Sigmoid colon (tissue), 7 donors: ENCODE results near the gene RARRES2. TPM values are rescaled to one million over a fixed set of nuclear protein-coding genes. Genes with fewer than 3 reads are reported as not detected.

Source experiments
- DNase-seq: peaks from one replicate; pipeline ENCODE4 v3.0.0-alpha.2; 2019
- H3K27ac ChIP-seq, 4 donors: fragments of 200-600 bp; sonication (generic); one replicate each; pipeline ENCODE4 v1.5.1; 2016 to 2019; ENCODE audit warnings: mild to moderate bottlenecking in 1 of 4
- H3K27me3 ChIP-seq, 3 donors: fragments of 200-600 bp; sonication (generic); one replicate each; pipeline ENCODE4 v1.5.1; 2019; ENCODE audit warnings: mild to moderate bottlenecking in 1 of 3
- H3K36me3 ChIP-seq, 4 donors: fragments of 200-600 bp; sonication (generic); one replicate each; pipeline ENCODE4 v1.5.1; 2016 to 2019
- H3K4me1 ChIP-seq, 4 donors: fragments of 200-600 bp; sonication (generic); one replicate each; pipeline ENCODE4 v1.5.1; 2017 to 2019
- H3K4me3 ChIP-seq, 4 donors: fragments of 200-600 bp; sonication (generic); one replicate each; pipeline ENCODE4 v1.5.1; 2017 to 2019; ENCODE audit warnings: mild to moderate bottlenecking in 2 of 4, moderate library complexity in 1 of 4
- H3K9me3 ChIP-seq, 4 donors: fragments of 200-600 bp in 3 of 4; sonication (generic) in 3 of 4; one replicate each; pipeline versions ENCODE4 v1.5.1 to v1.6.1; 2013 to 2019
- EP300 ChIP-seq, 4 donors: sonication (generic); formaldehyde crosslinking; IDR thresholded peaks; one replicate each; pipeline ENCODE4 v1.6.1; 2017; ENCODE audit warnings: antibody characterized with exemption in 4 of 4
- POLR2A ChIP-seq, 2 donors: fragments of 450-650 bp; IDR thresholded peaks; one replicate each; pipeline ENCODE4 v1.6.1; 2016; ENCODE audit warnings: antibody characterized with exemption in 2 of 2, mild to moderate bottlenecking in 2 of 2, moderate library complexity in 2 of 2
- POLR2AphosphoS5 ChIP-seq, 4 donors: sonication (generic); formaldehyde crosslinking; IDR thresholded peaks; one replicate each; pipeline ENCODE4 v1.6.1; 2017; ENCODE audit warnings: antibody characterized with exemption in 4 of 4
- WGBS, 2 donors: extraction: QIAGEN DNeasy Blood & Tissue Kit; methylation state at CpG; one replicate each; pipeline ENCODE4 v1.1.7; 2013; 5-methylcytosine and 5-hydroxymethylcytosine counted together
- intact Hi-C: fragments of 100-400 bp; cut with DNase I; formaldehyde crosslinking; loops from one replicate; pipeline ENCODE4 v1.15.1; 2023
- polyA plus RNA-seq, 3 donors: library from polyadenylated mRNA; stranded (reverse); fragments of 200-250 nt; gene quantifications; one replicate each; pipeline ENCODE4 v1.2.3, GENCODE V29; 2013
- total RNA-seq, 4 donors: library from RNA; depleted of rRNA; stranded (reverse); fragments of >200 nt; gene quantifications; one replicate each; pipeline ENCODE4 v1.1.0, GENCODE V29; 2016
- TF ChIP-seq, protein P1 (sequence below), 4 experiments: fragments of 450-650 bp in 3 of 4; fragments of 200-600 bp in 1 of 4; IDR thresholded peaks; one replicate each; pipeline ENCODE4 v1.5.1; 2016 to 2019; ENCODE audit warnings: antibody characterized with exemption in 4 of 4, mild to moderate bottlenecking in 3 of 4, moderate library complexity in 2 of 4
- donor health status: healthy with polysubstance abuse.
- donor health status: Bipolar disorder and iron deficiency.
- donor health status: healthy.

RARRES2 gene
- total and polyA plus RNA-seq, 7 donors = 28.9 to 447 (median 289) TPM

DNA sequence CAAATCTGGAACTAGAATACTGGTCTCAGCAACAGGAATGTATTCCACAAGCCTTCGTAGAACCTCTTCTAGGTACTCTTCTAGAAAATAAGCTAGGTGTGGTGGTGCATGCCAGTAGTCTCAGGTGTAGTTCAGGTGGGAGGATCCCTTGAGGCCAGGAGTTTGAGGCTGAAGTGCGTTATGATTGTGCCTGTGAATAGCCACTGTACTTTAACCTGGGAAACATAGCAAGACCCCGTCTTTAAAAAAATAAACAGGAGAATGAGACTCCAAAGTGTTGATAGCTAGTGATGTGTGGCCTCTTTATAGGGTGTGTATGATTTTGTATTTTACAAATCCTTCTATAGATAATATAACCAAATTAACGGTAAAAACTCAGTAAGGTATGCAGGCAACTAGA lies 36.2 kb upstream of the RARRES2 start:
- intact Hi-C loops = loop anchor here (1.0 to 10.0 kb wide), 3 partner anchors 7 to 587 kb away; partner anchors contain the start of gene RARRES2
- DNase-seq = no peak
- Histone ChIP-seq H3K27ac (peak overlapping the region; percentile 91 to 95 (median 94)), H3K36me3 (peaks cover 0 to 18% (median 8%) of the 10 kb centered on the region in 4 donors), H3K4me3 (no peak overlapping the region), H3K9me3 (no peaks in the 10 kb centered on the region), H3K4me1 (peaks cover 0 to 52% (median 38%) of the 10 kb centered on the region in 4 donors), H3K27me3 (no peaks in the 10 kb centered on the region)
- no peak for TF ChIP-seq POLR2A (IDR thresholded peaks at IDR 0.05)
- no peak for TF ChIP-seq POLR2AphosphoS5 (IDR thresholded peaks at IDR 0.05)
- TF ChIP-seq, protein P1, sequence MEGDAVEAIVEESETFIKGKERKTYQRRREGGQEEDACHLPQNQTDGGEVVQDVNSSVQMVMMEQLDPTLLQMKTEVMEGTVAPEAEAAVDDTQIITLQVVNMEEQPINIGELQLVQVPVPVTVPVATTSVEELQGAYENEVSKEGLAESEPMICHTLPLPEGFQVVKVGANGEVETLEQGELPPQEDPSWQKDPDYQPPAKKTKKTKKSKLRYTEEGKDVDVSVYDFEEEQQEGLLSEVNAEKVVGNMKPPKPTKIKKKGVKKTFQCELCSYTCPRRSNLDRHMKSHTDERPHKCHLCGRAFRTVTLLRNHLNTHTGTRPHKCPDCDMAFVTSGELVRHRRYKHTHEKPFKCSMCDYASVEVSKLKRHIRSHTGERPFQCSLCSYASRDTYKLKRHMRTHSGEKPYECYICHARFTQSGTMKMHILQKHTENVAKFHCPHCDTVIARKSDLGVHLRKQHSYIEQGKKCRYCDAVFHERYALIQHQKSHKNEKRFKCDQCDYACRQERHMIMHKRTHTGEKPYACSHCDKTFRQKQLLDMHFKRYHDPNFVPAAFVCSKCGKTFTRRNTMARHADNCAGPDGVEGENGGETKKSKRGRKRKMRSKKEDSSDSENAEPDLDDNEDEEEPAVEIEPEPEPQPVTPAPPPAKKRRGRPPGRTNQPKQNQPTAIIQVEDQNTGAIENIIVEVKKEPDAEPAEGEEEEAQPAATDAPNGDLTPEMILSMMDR (IDR thresholded peaks at IDR 0.05) = no peak
- TF ChIP-seq EP300 (IDR thresholded peaks at IDR 0.05) = no peak
- WGBS, 2 donors = 16 to 51% methylated on average over 4 of the region's 4 CpGs

DNA sequence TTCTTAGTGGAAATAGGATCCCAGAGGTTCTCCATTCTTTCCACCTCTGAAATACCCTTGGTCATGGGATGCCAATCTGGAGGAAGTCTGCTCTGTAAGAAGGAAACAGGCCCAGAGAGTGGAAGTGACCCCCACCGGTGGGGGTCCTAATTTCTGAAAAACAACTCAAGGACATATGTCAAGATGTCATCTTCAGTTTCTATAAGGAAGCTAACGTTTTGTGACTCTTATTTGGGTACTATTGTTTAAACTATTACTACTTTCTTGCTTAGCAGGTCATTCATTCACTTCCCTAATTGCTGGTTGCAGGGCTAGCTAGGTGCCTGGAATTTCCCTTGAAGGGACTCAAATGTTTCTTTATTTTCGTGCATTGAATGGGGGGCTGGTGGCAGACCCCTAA lies 35.8 kb upstream of the RARRES2 start:
- H3K27me3 ChIP-seq = no peaks in the 10 kb centered on the region
- WGBS, 2 donors = 6 to 28% methylated on average over 3 of the region's 3 CpGs
- intact Hi-C loops = loop anchor here (10.0 kb wide), 1 partner anchor 588 kb away; no protein-coding TSS in a partner anchor
- DNase-seq = no peak
- TF ChIP-seq POLR2A (IDR thresholded peaks at IDR 0.05) = no peak
- no peak for TF ChIP-seq POLR2AphosphoS5 (IDR thresholded peaks at IDR 0.05)
- no peak for TF ChIP-seq EP300 (IDR thresholded peaks at IDR 0.05)
- TF ChIP-seq, protein P1 (IDR thresholded peaks at IDR 0.05) = no peak
- H3K27ac ChIP-seq = peak overlapping the region in 3 of 4 donors; percentile 91 to 95 (median 93)
- peaks cover 0 to 52% (median 38%) of the 10 kb centered on the region in 4 donors for H3K4me1 ChIP-seq
- H3K4me3 ChIP-seq = no peak overlapping the region
- no peaks in the 10 kb centered on the region for H3K9me3 ChIP-seq
- peaks cover 0 to 23% (median 12%) of the 10 kb centered on the region in 4 donors for H3K36me3 ChIP-seq

DNA sequence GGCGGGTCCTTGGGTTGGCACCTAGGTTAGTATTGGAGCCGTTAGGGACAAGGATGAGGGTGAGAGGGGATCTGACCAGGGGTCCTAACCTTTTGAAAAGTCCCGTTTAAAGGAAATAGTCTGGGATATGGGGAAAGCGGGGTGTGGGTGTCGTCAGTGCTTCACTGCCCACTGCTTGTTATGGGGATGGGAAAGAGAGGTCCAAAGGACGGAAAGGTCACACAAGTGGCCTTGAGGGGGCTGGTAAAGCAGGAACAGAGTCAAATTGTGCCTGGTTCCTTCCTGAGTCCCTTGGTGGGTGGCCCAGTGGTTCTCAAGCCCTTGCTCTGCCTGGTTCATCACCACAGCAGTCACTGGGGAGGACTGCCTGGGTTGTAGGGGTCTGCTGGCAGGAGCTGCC lies 35.1 kb upstream of the RARRES2 start:
- no peaks in the 10 kb centered on the region for H3K27me3 ChIP-seq
- peak overlapping the region in 3 of 4 donors; percentile 37 to 93 (median 42) for H3K27ac ChIP-seq
- peaks cover 0 to 46% (median 36%) of the 10 kb centered on the region in 4 donors for H3K4me1 ChIP-seq
- peaks cover 0 to 29% (median 16%) of the 10 kb centered on the region in 4 donors for H3K36me3 ChIP-seq
- TF ChIP-seq, protein P1 (IDR thresholded peaks at IDR 0.05) = no peak
- TF ChIP-seq POLR2A (IDR thresholded peaks at IDR 0.05) = no peak
- no peak for TF ChIP-seq POLR2AphosphoS5 (IDR thresholded peaks at IDR 0.05)
- no peak for TF ChIP-seq EP300 (IDR thresholded peaks at IDR 0.05)
- intact Hi-C loops = loop anchor here (10.0 kb wide), 1 partner anchor 588 kb away; no protein-coding TSS in a partner anchor
- H3K4me3 ChIP-seq = no peak overlapping the region
- WGBS, 2 donors = 20 to 67% methylated on average over 6 of the region's 6 CpGs
- no peak for DNase-seq
- no peaks in the 10 kb centered on the region for H3K9me3 ChIP-seq

DNA sequence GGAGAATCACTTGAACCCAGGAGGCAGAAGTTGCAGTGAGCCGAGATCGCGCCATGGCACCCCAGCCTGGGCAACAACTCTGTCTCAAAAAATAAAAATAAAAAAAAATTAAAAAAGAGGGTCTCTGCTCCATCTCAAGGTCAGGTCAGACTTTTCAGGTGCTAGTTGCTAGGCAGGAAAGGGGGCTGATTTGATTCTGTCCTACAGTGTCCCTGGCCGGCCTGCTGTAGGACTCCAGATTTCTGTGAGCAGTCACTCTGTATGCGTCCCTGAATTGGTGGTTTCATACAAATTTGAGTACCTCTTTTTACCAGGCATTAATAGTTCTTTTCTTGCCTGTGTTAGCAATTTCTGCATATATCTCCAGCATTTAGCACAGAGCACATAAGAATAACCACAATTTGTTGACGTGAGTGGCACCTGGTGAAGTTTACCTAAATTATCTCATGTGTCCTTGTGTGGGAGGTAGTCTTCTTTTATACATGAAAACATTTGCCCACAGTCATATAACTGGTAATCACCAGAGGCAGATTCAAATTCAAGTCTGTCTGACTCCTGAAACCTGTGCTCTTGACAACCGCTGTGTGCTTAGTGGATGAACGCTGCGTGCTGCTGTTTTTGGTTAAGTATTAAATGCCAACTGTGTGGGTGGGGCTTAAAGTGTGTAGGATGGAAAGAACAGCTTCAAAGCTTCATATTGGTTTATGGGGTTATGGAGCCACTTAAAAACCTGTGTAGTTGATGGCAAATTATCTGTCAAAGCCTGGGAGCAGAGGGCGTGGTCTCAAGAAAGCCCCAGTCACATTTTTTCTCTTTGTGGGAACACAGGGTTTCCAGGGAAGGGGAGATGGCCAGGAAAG lies 34.5 kb upstream of the RARRES2 start:
- TF ChIP-seq EP300 (IDR thresholded peaks at IDR 0.05) (no peak), POLR2A (IDR thresholded peaks at IDR 0.05) (no peak), POLR2AphosphoS5 (IDR thresholded peaks at IDR 0.05) (no peak)
- TF ChIP-seq, protein P1 (IDR thresholded peaks at IDR 0.05) = no peak
- H3K9me3 ChIP-seq = no peaks in the 10 kb centered on the region
- intact Hi-C loops = loop anchor here (10.0 kb wide), 1 partner anchor 589 kb away; no protein-coding TSS in a partner anchor
- H3K4me3 ChIP-seq = no peak overlapping the region
- peak overlapping the region in 3 of 4 donors; percentile 37 to 93 (median 42) for H3K27ac ChIP-seq
- H3K36me3 ChIP-seq = peaks cover 0 to 36% (median 19%) of the 10 kb centered on the region in 4 donors
- H3K4me1 ChIP-seq = peaks cover 0 to 45% (median 38%) of the 10 kb centered on the region in 4 donors
- WGBS, 2 donors = 20 to 60% methylated on average over 10 of the region's 10 CpGs
- DNase-seq = no peak
- no peaks in the 10 kb centered on the region for H3K27me3 ChIP-seq
